H1 (cell line): ENCODE results near the gene PTPN2. TPM values are rescaled to one million over a fixed set of nuclear protein-coding genes. Genes with fewer than 3 reads are reported as not detected.

ENCODE experiments used
- CTCF ChIA-PET: fragments of 300-600 bp; sonication (Branson Sonifier 250); formaldehyde crosslinking; loops from one replicate; lab custom pipeline; 2021; ENCODE audit not compliant: partially characterized antibody; lab: Charles Lee
- POLR2A ChIA-PET: fragments of 300-600 bp; sonication (Branson Sonifier 250); formaldehyde crosslinking; loops from one replicate; lab custom pipeline; 2021; ENCODE audit warnings: inconsistent platforms; ENCODE audit not compliant: partially characterized antibody; lab: Charles Lee
- DNase-seq, 2 experiments: peaks; one replicate each; pipeline versions ENCODE4 v3.0.0 to v3.0.0-alpha.2; 2010 to 2022; ENCODE audit warnings: low spot score in 2 of 2, low read depth in 1 of 2, mixed read lengths in 1 of 2
- FAIRE-seq: peaks from 2 replicates; lab custom pipeline; 2011; peaks lifted over from hg19 to GRCh38; lab: Jason Lieb, UNC
- H2AFZ ChIP-seq: 2 replicates; pipeline ENCODE4 v1.8.1; 2012; ENCODE audit warnings: low read length, inconsistent platforms
- H2AK5ac ChIP-seq: 2 replicates; pipeline ENCODE4 v1.6.1; 2013; ENCODE audit warnings: low read depth, low read length
- H2BK120ac ChIP-seq: replicated peaks from 2 replicates; pipeline ENCODE3; 2013; ENCODE audit warnings: low read depth, low read length, inconsistent platforms
- H2BK12ac ChIP-seq: 2 replicates; pipeline ENCODE4 v1.6.1; 2013; ENCODE audit warnings: low read depth, low read length
- H2BK15ac ChIP-seq: 2 replicates; pipeline ENCODE4 v1.6.1; 2013; ENCODE audit warnings: low read length
- H2BK20ac ChIP-seq: 2 replicates; pipeline ENCODE4 v1.6.1; 2013; ENCODE audit warnings: low read length
- H2BK5ac ChIP-seq: 2 replicates; pipeline ENCODE4 v1.6.1; 2013; ENCODE audit warnings: low read depth, low read length
- H3K14ac ChIP-seq: 2 replicates; pipeline ENCODE4 v1.6.1; 2013; ENCODE audit warnings: inconsistent platforms; ENCODE audit not compliant: insufficient read length
- H3K18ac ChIP-seq: 2 replicates; pipeline ENCODE4 v1.6.1; 2013; ENCODE audit warnings: low read length; ENCODE audit errors: extremely low read depth
- H3K23ac ChIP-seq: 2 replicates; pipeline ENCODE4 v1.6.1; 2013; ENCODE audit warnings: inconsistent platforms; ENCODE audit not compliant: insufficient read length
- H3K23me2 ChIP-seq: 2 replicates; pipeline ENCODE4 v1.6.1; 2013; ENCODE audit warnings: low read depth, low read length
- H3K27ac ChIP-seq: 2 replicates; pipeline ENCODE4 v1.6.1; 2011; ENCODE audit warnings: low read depth, low read length, inconsistent platforms
- H3K27me3 ChIP-seq, 4 experiments: replicated peaks in 1 of 4; 1 replicate in 1 of 4; 2 replicates in 3 of 4; pipeline versions ENCODE4 v1.6.1 to v1.8.1; 2011 to 2013; ENCODE audit warnings: low read length in 3 of 4, mild to moderate bottlenecking in 3 of 4, inconsistent platforms in 2 of 4, mixed read lengths in 2 of 4, moderate library complexity in 1 of 4; ENCODE audit not compliant: control insufficient read depth in 3 of 4, insufficient read depth in 3 of 4; ENCODE audit errors: extremely low read depth in 1 of 4
- H3K36me3 ChIP-seq, 4 experiments: 2 replicates each; pipeline versions ENCODE4 v1.6.1 to v1.8.1; 2011 to 2013; ENCODE audit warnings: mild to moderate bottlenecking in 4 of 4, low read length in 3 of 4, moderate library complexity in 2 of 4, control low read depth in 1 of 4, inconsistent platforms in 1 of 4; ENCODE audit not compliant: insufficient read depth in 4 of 4, control insufficient read depth in 2 of 4
- H3K4ac ChIP-seq: replicated peaks from 2 replicates; pipeline ENCODE3; 2013; ENCODE audit warnings: low read length, low read depth, mixed read lengths, inconsistent platforms; ENCODE audit not compliant: insufficient read length
- H3K4me1 ChIP-seq, 4 experiments: replicated peaks in 1 of 4; 1 replicate in 1 of 4; 2 replicates in 3 of 4; pipeline versions ENCODE4 v1.6.1 to v1.8.1; 2011 to 2013; ENCODE audit warnings: low read length in 3 of 4, inconsistent platforms in 2 of 4, mixed read lengths in 1 of 4; ENCODE audit not compliant: insufficient read depth in 4 of 4, control insufficient read depth in 3 of 4
- H3K4me2 ChIP-seq, 2 experiments: 2 replicates each; pipeline versions ENCODE4 v1.6.1 to v1.8.1; 2011 to 2013; ENCODE audit warnings: low read depth in 2 of 2, low read length in 2 of 2, control low read depth in 1 of 2, inconsistent platforms in 1 of 2, mild to moderate bottlenecking in 1 of 2; ENCODE audit not compliant: insufficient read depth in 1 of 2
- H3K4me3 ChIP-seq, 4 experiments: fragments of 200-600, 300-600 bp in 1 of 4; sonication (generic), shearing (Covaris generic), sonication (Bioruptor Twin) in 1 of 4; 2 replicates each; pipeline versions ENCODE4 v1.5.1 to v1.8.1; 2011 to 2016; ENCODE audit warnings: low read length in 4 of 4, low read depth in 3 of 4, control low read depth in 2 of 4, inconsistent platforms in 2 of 4, mild to moderate bottlenecking in 2 of 4, mixed read lengths in 1 of 4, moderate library complexity in 1 of 4; ENCODE audit not compliant: insufficient read depth in 2 of 4; ENCODE audit errors: extremely low read depth in 1 of 4
- H3K56ac ChIP-seq: replicated peaks from 2 replicates; pipeline ENCODE3; 2013; ENCODE audit warnings: low read depth, mild to moderate bottlenecking, mixed read lengths, low read length, inconsistent platforms; ENCODE audit not compliant: insufficient read length
- H3K79me1 ChIP-seq: 2 replicates; pipeline ENCODE4 v1.6.1; 2013; ENCODE audit warnings: low read depth, low read length, control low read depth
- H3K79me2 ChIP-seq, 2 experiments: 2 replicates each; pipeline versions ENCODE4 v1.6.1 to v1.8.1; 2012 to 2013; ENCODE audit warnings: low read length in 2 of 2, mild to moderate bottlenecking in 2 of 2, inconsistent platforms in 1 of 2; ENCODE audit not compliant: insufficient read depth in 2 of 2, control insufficient read depth in 1 of 2
- H3K9ac ChIP-seq, 4 experiments: replicated peaks in 1 of 4; 1 replicate in 1 of 4; 2 replicates in 3 of 4; pipeline versions ENCODE4 v1.6.1 to v1.8.1; 2011 to 2013; ENCODE audit warnings: low read depth in 3 of 4, low read length in 3 of 4, control low read depth in 2 of 4, mild to moderate bottlenecking in 2 of 4, moderate library complexity in 2 of 4, inconsistent platforms in 1 of 4; ENCODE audit errors: extremely low read depth in 1 of 4
- H3K9me3 ChIP-seq, 2 experiments: 2 replicates each; pipeline versions ENCODE4 v1.6.1 to v1.8.1; 2012 to 2013; ENCODE audit warnings: mild to moderate bottlenecking in 2 of 2, moderate library complexity in 2 of 2, control low read depth in 1 of 2, inconsistent platforms in 1 of 2, low read depth in 1 of 2, low read length in 1 of 2, mixed read lengths in 1 of 2; ENCODE audit not compliant: insufficient read depth in 2 of 2
- H4K20me1 ChIP-seq, 2 experiments: replicated peaks in 1 of 2; 2 replicates each; pipeline versions ENCODE3 to v1.8.1; 2011 to 2013; ENCODE audit warnings: inconsistent platforms in 2 of 2, low read length in 2 of 2, mild to moderate bottlenecking in 1 of 2; ENCODE audit not compliant: insufficient read depth in 2 of 2, control insufficient read depth in 1 of 2
- H4K5ac ChIP-seq: 2 replicates; pipeline ENCODE4 v1.6.1; 2013; ENCODE audit warnings: low read length, low read depth, mixed read lengths, inconsistent platforms; ENCODE audit not compliant: insufficient read length
- H4K8ac ChIP-seq: 2 replicates; pipeline ENCODE4 v1.8.0; 2013; ENCODE audit warnings: mild to moderate bottlenecking, moderate library complexity, low read length, inconsistent platforms; ENCODE audit not compliant: insufficient read depth; ENCODE audit errors: extremely low read depth
- H4K91ac ChIP-seq: replicated peaks from 2 replicates; pipeline ENCODE3; 2013; ENCODE audit warnings: low read length, mixed read lengths, inconsistent platforms; ENCODE audit not compliant: insufficient read length
- ASH2L ChIP-seq: fragments of 200-600, 300-600 bp; sonication (generic); IDR thresholded peaks from one replicate; pipeline ENCODE4 v1.7.1; 2017; ENCODE audit warnings: low read length
- CREB1 ChIP-seq: IDR thresholded peaks from 2 replicates; pipeline ENCODE4 v1.6.1; 2012; ENCODE audit warnings: inconsistent platforms
- CTCF ChIP-seq, 3 experiments: IDR thresholded peaks; 1 replicate in 2 of 3; 2 replicates in 1 of 3; pipeline versions ENCODE4 v1.5.1 to v1.6.1; 2011; ENCODE audit warnings: low read length in 3 of 3, mild to moderate bottlenecking in 3 of 3, inconsistent platforms in 2 of 3, low read depth in 1 of 3, moderate library complexity in 1 of 3; ENCODE audit not compliant: insufficient read depth in 1 of 3; ENCODE audit errors: control extremely low read depth in 1 of 3
- E2F6 ChIP-seq: IDR thresholded peaks from 2 replicates; pipeline ENCODE4 v1.6.1; 2012; ENCODE audit warnings: inconsistent platforms
- MAX ChIP-seq: IDR thresholded peaks from 2 replicates; pipeline ENCODE4 v1.6.1; 2012; ENCODE audit warnings: inconsistent platforms
- RAD21 ChIP-seq, 2 experiments: IDR thresholded peaks in 1 of 2; conservative IDR thresholded peaks in 1 of 2; 2 replicates each; pipeline ENCODE4 v1.6.1; 2011; ENCODE audit warnings: low read depth in 2 of 2, low read length in 2 of 2, improper control_type of control experiment in 1 of 2, inconsistent platforms in 1 of 2, mild to moderate bottlenecking in 1 of 2, moderate library complexity in 1 of 2
- WGBS, 2 experiments: shearing (Covaris generic) in 1 of 2; methylation state at CpG; one replicate each; pipeline versions ENCODE4 v1.1.6 to v1.1.7; 2013 to 2015; ENCODE audit warnings: low lambda C conversion rate in 2 of 2, mixed read lengths in 2 of 2, inconsistent platforms in 1 of 2, low coverage in 1 of 2, missing lambda C conversion rate in 1 of 2; ENCODE audit not compliant: insufficient replicate concordance in 2 of 2, insufficient coverage in 1 of 2, insufficient read length in 1 of 2; ENCODE audit errors: extremely low coverage in 1 of 2, missing lambda C conversion rate in 1 of 2; 5-methylcytosine and 5-hydroxymethylcytosine counted together
- polyA plus RNA-seq, 7 experiments: library from polyadenylated mRNA; depleted of rRNA in 3 of 7; stranded (reverse) in 5 of 7; unstranded in 2 of 7; fragments of >200 nt in 5 of 7; fragments of 200-250 nt in 2 of 7; gene quantifications; 1 replicate in 5 of 7; 2 replicates in 1 of 7; 4 replicates in 1 of 7; pipeline versions ENCODE4 v1.2.1 to v1.2.3, GENCODE V29; 2011 to 2013; ENCODE audit warnings: missing spikeins in 2 of 7, mixed read lengths in 2 of 7
- total RNA-seq: library from RNA; stranded (reverse); fragmentation: NEBNext Ultra II Directional; extraction: Animal tissue kit (Norgen Biotek cat#: 25700); gene quantifications from 2 replicates; pipeline ENCODE4 v1.2.1, GENCODE V29; 2021

Gene PTPN2
- total and polyA plus RNA-seq, 2 of the 8 experiments (the other 6 are each of a cell fraction or from before 2014, with no cell fraction given): 16.4 to 54.0 TPM

- H2BK20ac ChIP-seq: no peak overlapping the region
- H4K8ac ChIP-seq: no peak overlapping the region
- no peaks in the 10 kb centered on the region for H4K20me1 ChIP-seq
- no peak overlapping the region for H3K4me3 ChIP-seq
- H4K5ac ChIP-seq: no peak overlapping the region
- H3K4me2 ChIP-seq: peak overlapping the region in 1 of 2 experiments; percentile 48; a peak in 2 of 4 replicates
- no peak overlapping the region for H3K18ac ChIP-seq
- H3K9ac ChIP-seq: no peak overlapping the region
- H3K27me3 ChIP-seq: no peaks in the 10 kb centered on the region
- H3K23ac ChIP-seq: no peak overlapping the region
- no peak overlapping the region for H4K91ac ChIP-seq
- H3K36me3 ChIP-seq: no peaks in the 10 kb centered on the region
- POLR2A ChIA-PET: interaction anchor here (1.0 to 2.5 kb wide), 2 partner anchors 10 to 29 kb away, joined by 4 to 14 read pairs; no protein-coding TSS in a partner anchor
- H2AK5ac ChIP-seq: no peak overlapping the region
- no peak overlapping the region for H3K14ac ChIP-seq
- no peaks in the 10 kb centered on the region for H3K79me2 ChIP-seq
- WGBS, 2 experiments: 28% methylated on average over 13 of the region's 13 CpGs; no CpG with 5 or more reads in 1 of the 2 experiments
- H3K27ac ChIP-seq: no peak overlapping the region
- no peaks in the 10 kb centered on the region for H3K9me3 ChIP-seq
- H3K56ac ChIP-seq: no peak overlapping the region
- H2AFZ ChIP-seq: peak overlapping the region; percentile 98
- H3K23me2 ChIP-seq: no peaks in the 10 kb centered on the region
- no peaks in the 10 kb centered on the region for H3K79me1 ChIP-seq
- H3K4ac ChIP-seq: no peak overlapping the region
- H2BK15ac ChIP-seq: 0 out of 2 replicates have a peak overlapping the region, but pooled peaks have one; percentile 23
- H2BK120ac ChIP-seq: no peak overlapping the region
- peak overlapping the region; percentile 18; the same call in 1 of the 2 replicates for H2BK12ac ChIP-seq
- CTCF ChIA-PET: interaction anchor here (0.5 to 2.6 kb wide), 19 partner anchors 8 to 864 kb away, joined by 3 to 20 read pairs (median 4); no protein-coding TSS in a partner anchor
- DNase-seq (peak; percentile 73 to 81), FAIRE-seq (peak; percentile 87)
- H2BK5ac ChIP-seq: no peak overlapping the region
- peaks cover 0 to 6% (median 4%) of the 10 kb centered on the region in 4 experiments; a peak in 4 of 7 replicates for H3K4me1 ChIP-seq
- peak; percentile 70 to 85 (median 83) for TF ChIP-seq CTCF (IDR thresholded peaks at IDR 0.05; ENCODE audit: control extremely low read depth in 1 of 3, insufficient read depth in 1 of 3, low read depth in 1 of 3, low read length in 3 of 3)
- peak; percentile 79 for TF ChIP-seq RAD21 (IDR thresholded peaks at IDR 0.05 in 1 of 2, conservative IDR thresholded peaks at IDR 0.05 in 1 of 2; ENCODE audit: low read depth in 2 of 2, low read length in 2 of 2)
- peak; percentile 32; the same call in 1 of the 2 replicates for TF ChIP-seq CREB1
- TF ChIP-seq ASH2L: peak; percentile 42
- TF ChIP-seq MAX: peak; percentile 90
- peak; percentile 71 for TF ChIP-seq E2F6
Observed at GRCh38 chr18:12766986-12767433, 117.0 kb downstream of the PTPN2 start.
